Femur (tissue), 1 donor: ENCODE results near the gene LRP2.
A peak's percentile ranks its signal among the peaks of the same experiment; 100 is the strongest.
"Not testable (repeated sequence)": the region's sequence is repeated elsewhere in the genome, so short reads cannot be mapped to it uniquely, and the experiment has no call there.

Source experiments
- DNase-seq: peaks from one replicate; pipeline ENCODE4 v3.0.0-alpha.2; 2017

Gene LRP2

GRCh38 chr2:169172151-169172735 lies 190.1 kb downstream of the LRP2 start:
- no peak for DNase-seq

- DNase-seq, result no peak
These were observed 196.5 kb downstream of the LRP2 start for GRCh38 chr2:169165791-169166190.

GRCh38 chr2:169164311-169164710 lies 198.0 kb downstream of the LRP2 start:
- DNase-seq, result no peak

GRCh38 chr2:169162613-169163012 lies 199.7 kb downstream of the LRP2 start:
- no peak for DNase-seq

GRCh38 chr2:169160926-169161481 lies 201.3 kb downstream of the LRP2 start:
- no peak for DNase-seq

GRCh38 chr2:169159686-169160085 lies 202.6 kb downstream of the LRP2 start:
- DNase-seq, result no peak

- no peak for DNase-seq
These were observed 203.5 kb downstream of the LRP2 start for GRCh38 chr2:169158874-169159273.

- DNase-seq, result no peak
These were observed 216.1 kb downstream of the LRP2 start for GRCh38 chr2:169146220-169146619.

- no peak for DNase-seq
These were observed 218.3 kb downstream of the LRP2 start for GRCh38 chr2:169143998-169144397.

- DNase-seq, result peak; percentile 34
These were observed 220.5 kb downstream of the LRP2 start for GRCh38 chr2:169141713-169142352.

- no peak for DNase-seq
These were observed 222.2 kb downstream of the LRP2 start for GRCh38 chr2:169139993-169140767.

- DNase-seq, result no peak
These were observed 223.2 kb downstream of the LRP2 start for GRCh38 chr2:169139145-169139544.

- DNase-seq, result no peak
These were observed 224.4 kb downstream of the LRP2 start for GRCh38 chr2:169137924-169138323.

- no peak for DNase-seq
These were observed 225.3 kb downstream of the LRP2 start for GRCh38 chr2:169136885-169137534.

- DNase-seq, result not testable (repeated sequence)
These were observed 225.9 kb downstream of the LRP2 start for GRCh38 chr2:169136428-169136827.

- not testable (repeated sequence) for DNase-seq
These were observed 228.1 kb downstream of the LRP2 start for GRCh38 chr2:169134272-169134671.

GRCh38 chr2:169131587-169132512 lies 230.5 kb downstream of the LRP2 start:
- DNase-seq, result no peak

- no peak for DNase-seq
These were observed 232.6 kb downstream of the LRP2 start for GRCh38 chr2:169129703-169130243.

GRCh38 chr2:169119851-169120250 lies 242.5 kb downstream of the LRP2 start:
- DNase-seq, result no peak

GRCh38 chr2:169119123-169119760 lies 243.1 kb downstream of the LRP2 start:
- DNase-seq, result no peak

GRCh38 chr2:169118060-169118459 lies 244.3 kb downstream of the LRP2 start:
- DNase-seq, result no peak
